Measurements from ENCODE around the gene CDKAL1.

DNA sequence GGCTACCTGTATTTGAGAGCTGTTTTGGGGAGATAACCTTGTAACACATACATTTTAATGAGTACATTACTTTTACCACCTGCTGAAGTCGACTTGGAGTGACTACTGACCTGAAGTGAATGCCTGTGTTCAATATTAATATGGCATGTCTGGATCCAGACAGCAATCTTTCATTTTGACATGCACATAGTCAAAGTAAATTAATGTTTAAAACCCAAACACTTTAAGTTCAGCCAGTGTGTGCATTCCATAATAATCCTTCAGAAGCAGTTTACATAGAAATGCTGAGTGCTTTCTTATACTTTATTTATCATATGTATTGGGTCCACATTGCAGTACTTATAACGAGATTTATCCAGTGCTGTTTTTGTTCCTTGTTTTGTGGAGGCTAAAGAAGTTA lies 38.0 kb downstream of the CDKAL1 start:
- TF ChIP-seq POLR2AphosphoS5 (IDR thresholded peaks at IDR 0.05; ENCODE audit: low read depth, low read length) (no peak), TAF1 (IDR thresholded peaks at IDR 0.05; ENCODE audit: borderline replicate concordance, insufficient read depth, low read length) (no peak), SIN3A (IDR thresholded peaks at IDR 0.05; ENCODE audit: borderline replicate concordance, insufficient read depth, low read length) (no peak)
- TF ChIP-seq, protein P1, sequence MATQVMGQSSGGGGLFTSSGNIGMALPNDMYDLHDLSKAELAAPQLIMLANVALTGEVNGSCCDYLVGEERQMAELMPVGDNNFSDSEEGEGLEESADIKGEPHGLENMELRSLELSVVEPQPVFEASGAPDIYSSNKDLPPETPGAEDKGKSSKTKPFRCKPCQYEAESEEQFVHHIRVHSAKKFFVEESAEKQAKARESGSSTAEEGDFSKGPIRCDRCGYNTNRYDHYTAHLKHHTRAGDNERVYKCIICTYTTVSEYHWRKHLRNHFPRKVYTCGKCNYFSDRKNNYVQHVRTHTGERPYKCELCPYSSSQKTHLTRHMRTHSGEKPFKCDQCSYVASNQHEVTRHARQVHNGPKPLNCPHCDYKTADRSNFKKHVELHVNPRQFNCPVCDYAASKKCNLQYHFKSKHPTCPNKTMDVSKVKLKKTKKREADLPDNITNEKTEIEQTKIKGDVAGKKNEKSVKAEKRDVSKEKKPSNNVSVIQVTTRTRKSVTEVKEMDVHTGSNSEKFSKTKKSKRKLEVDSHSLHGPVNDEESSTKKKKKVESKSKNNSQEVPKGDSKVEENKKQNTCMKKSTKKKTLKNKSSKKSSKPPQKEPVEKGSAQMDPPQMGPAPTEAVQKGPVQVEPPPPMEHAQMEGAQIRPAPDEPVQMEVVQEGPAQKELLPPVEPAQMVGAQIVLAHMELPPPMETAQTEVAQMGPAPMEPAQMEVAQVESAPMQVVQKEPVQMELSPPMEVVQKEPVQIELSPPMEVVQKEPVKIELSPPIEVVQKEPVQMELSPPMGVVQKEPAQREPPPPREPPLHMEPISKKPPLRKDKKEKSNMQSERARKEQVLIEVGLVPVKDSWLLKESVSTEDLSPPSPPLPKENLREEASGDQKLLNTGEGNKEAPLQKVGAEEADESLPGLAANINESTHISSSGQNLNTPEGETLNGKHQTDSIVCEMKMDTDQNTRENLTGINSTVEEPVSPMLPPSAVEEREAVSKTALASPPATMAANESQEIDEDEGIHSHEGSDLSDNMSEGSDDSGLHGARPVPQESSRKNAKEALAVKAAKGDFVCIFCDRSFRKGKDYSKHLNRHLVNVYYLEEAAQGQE (IDR thresholded peaks at IDR 0.05; ENCODE audit: insufficient read depth in 1 of 2, low read depth in 2 of 2, low read length in 2 of 2) = no peak
